Transverse colon (tissue), 4 donors: ENCODE data around the gene KRTAP20-1. TPM values are rescaled to one million over a fixed set of nuclear protein-coding genes. Genes with fewer than 3 reads are reported as not detected.

Source experiments
- DNase-seq: peaks from one replicate; pipeline ENCODE4 v3.0.0-alpha.2; 2019
- H3K27ac ChIP-seq, 4 donors: fragments of 200-600 bp; sonication (generic); 2 replicates each; pipeline ENCODE4 v1.5.1; 2016 to 2018; ENCODE audit warnings: inconsistent platforms in 4 of 4
- H3K27me3 ChIP-seq: fragments of 200-600 bp; sonication (generic); 2 replicates; pipeline ENCODE4 v1.5.1; 2017; ENCODE audit warnings: inconsistent platforms
- H3K36me3 ChIP-seq, 4 donors: fragments of 200-600 bp; sonication (generic); 2 replicates each; pipeline ENCODE4 v1.5.1; 2017 to 2019; ENCODE audit warnings: inconsistent platforms in 4 of 4
- H3K4me1 ChIP-seq, 4 donors: fragments of 200-600 bp; sonication (generic); 2 replicates each; pipeline ENCODE4 v1.5.1; 2017 to 2020; ENCODE audit warnings: inconsistent platforms in 4 of 4
- H3K4me3 ChIP-seq, 4 donors: fragments of 200-600 bp; sonication (generic); 1 replicate in 1 of 4; 2 replicates in 3 of 4; pipeline versions ENCODE4 v1.5.1 to v1.6.1; 2017 to 2019; ENCODE audit warnings: inconsistent platforms in 4 of 4
- H3K9me3 ChIP-seq, 2 donors: fragments of 200-600 bp; sonication (generic); 2 replicates each; pipeline ENCODE4 v1.5.1; 2017 to 2019; ENCODE audit warnings: inconsistent platforms in 2 of 2
- CTCF ChIP-seq, 5 experiments: fragments of 200-600 bp in 3 of 5; fragments of 450-650 bp in 2 of 5; sonication (generic) in 3 of 5; IDR thresholded peaks; 1 replicate in 2 of 5; 2 replicates in 3 of 5; pipeline ENCODE4 v1.5.1; 2016 to 2017; ENCODE audit warnings: antibody characterized with exemption in 5 of 5, inconsistent platforms in 3 of 5, mild to moderate bottlenecking in 2 of 5, moderate library complexity in 1 of 5
- EP300 ChIP-seq: sonication (generic); formaldehyde crosslinking; IDR thresholded peaks from one replicate; pipeline ENCODE4 v1.6.1; 2017; ENCODE audit warnings: antibody characterized with exemption, low read depth
- POLR2A ChIP-seq: fragments of 450-650 bp; IDR thresholded peaks from one replicate; pipeline ENCODE4 v1.6.1; 2016; ENCODE audit warnings: antibody characterized with exemption, mild to moderate bottlenecking, moderate library complexity
- POLR2AphosphoS5 ChIP-seq, 3 donors: sonication (generic); formaldehyde crosslinking; IDR thresholded peaks; one replicate each; pipeline ENCODE4 v1.6.1; 2016; ENCODE audit warnings: antibody characterized with exemption in 3 of 3
- WGBS, 2 donors: methylation state at CpG; one replicate each; pipeline ENCODE4 v1.1.5; 2018; ENCODE audit warnings: low coverage in 1 of 2; 5-methylcytosine and 5-hydroxymethylcytosine counted together
- in situ Hi-C, 4 donors: fragments of 200-750 bp; cut with MboI; loops; one replicate each; pipeline versions ENCODE4 v1.15.0 to v1.15.1; 2017; ENCODE audit warnings: low sequenced_read_pairs in 3 of 4, low pct_ligation_motif_present in 1 of 4, low pct_unique_long_range_greater_than_20kb in 1 of 4
- intact Hi-C: fragments of 100-400 bp; cut with DNase I; formaldehyde crosslinking; loops from one replicate; pipeline ENCODE4 v1.15.1; 2023; ENCODE audit warnings: low total_unique reads
- total RNA-seq, 4 donors: library from RNA; depleted of rRNA; stranded (reverse); fragments of >200 nt; gene quantifications; one replicate each; pipeline ENCODE4 v1.1.0, GENCODE V29; 2016

Gene KRTAP20-1
- total RNA-seq, 4 donors from 2014 or later, result not detected

GRCh38 chr21:30600787-30601186 lies 15.4 kb upstream of the KRTAP20-1 start, which contains the start of gene KRTAP22-1:
KRTAP22-1 (plus strand) TSS chr21:30601087.
- TF ChIP-seq POLR2AphosphoS5 (IDR thresholded peaks at IDR 0.05), result no peak
- TF ChIP-seq EP300, result no peak
- no peak for TF ChIP-seq CTCF (IDR thresholded peaks at IDR 0.05)
- no peak for TF ChIP-seq POLR2A
- in situ Hi-C loops, result no loop called here
- Histone ChIP-seq H3K4me3 (no peak within 1 kb of the TSS), H3K9me3 (no peaks in the 10 kb centered on the region), H3K36me3 (no peaks in the 10 kb centered on the region), H3K27ac (no peak within 1 kb of the TSS), H3K4me1 (no peaks in the 10 kb centered on the region), H3K27me3 (no peaks in the 10 kb centered on the region)
- intact Hi-C loops, result loop anchor here (10.0 kb wide), 1 partner anchor 64 kb away; no protein-coding TSS in a partner anchor
- WGBS, 2 donors, result 29 to 33% methylated on average over 1 of the region's 1 CpG
- no peak for DNase-seq

DNA sequence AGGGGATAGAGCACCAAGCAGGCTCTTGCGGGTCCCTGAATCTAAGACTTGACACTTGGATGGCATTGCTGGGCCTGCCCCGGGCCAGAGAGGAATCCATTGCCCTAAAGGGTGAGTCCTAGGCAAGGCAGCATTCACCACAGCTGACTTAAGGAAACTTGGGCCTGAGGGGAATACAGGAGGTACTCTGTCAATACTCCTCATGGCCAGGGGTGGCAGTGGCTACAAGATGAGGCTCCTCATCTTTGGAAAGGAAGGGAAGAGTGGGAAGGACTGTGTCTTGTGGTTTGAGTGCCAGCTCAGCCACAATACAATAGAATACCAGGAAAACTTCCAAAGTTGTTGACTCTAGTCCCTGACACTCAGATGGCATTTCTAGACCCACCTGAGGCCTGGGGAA lies 10.3 kb upstream of the KRTAP20-1 start:
- H3K9me3 ChIP-seq, result no peaks in the 10 kb centered on the region
- no peaks in the 10 kb centered on the region for H3K27me3 ChIP-seq
- no peaks in the 10 kb centered on the region for H3K36me3 ChIP-seq
- H3K4me1 ChIP-seq, result no peaks in the 10 kb centered on the region
- no peak for DNase-seq
- no peak for TF ChIP-seq POLR2A
- TF ChIP-seq EP300, result no peak
- no peak overlapping the region for H3K27ac ChIP-seq
- 87% methylated on average over 2 of the region's 2 CpGs; no CpG with 5 or more reads in 1 of the 2 donors for WGBS, 2 donors
- no peak overlapping the region for H3K4me3 ChIP-seq
- in situ Hi-C loops, result no loop called here
- intact Hi-C loops, result loop anchor here (10.0 kb wide), 1 partner anchor 59 kb away; no protein-coding TSS in a partner anchor

- Histone ChIP-seq H3K9me3 (no peaks in the 10 kb centered on the region), H3K4me1 (no peaks in the 10 kb centered on the region), H3K27me3 (no peaks in the 10 kb centered on the region), H3K27ac (no peak overlapping the region), H3K4me3 (no peak overlapping the region), H3K36me3 (no peaks in the 10 kb centered on the region)
- intact Hi-C loops, result no loop called here
- 75 to 82% methylated on average over 2 of the region's 2 CpGs for WGBS, 2 donors
- no peak for TF ChIP-seq CTCF (IDR thresholded peaks at IDR 0.05)
- TF ChIP-seq POLR2A, result no peak
- DNase-seq, result no peak
- in situ Hi-C loops, result no loop called here
These were observed 4.1 kb upstream of the KRTAP20-1 start for GRCh38 chr21:30612132-30612531.

DNA sequence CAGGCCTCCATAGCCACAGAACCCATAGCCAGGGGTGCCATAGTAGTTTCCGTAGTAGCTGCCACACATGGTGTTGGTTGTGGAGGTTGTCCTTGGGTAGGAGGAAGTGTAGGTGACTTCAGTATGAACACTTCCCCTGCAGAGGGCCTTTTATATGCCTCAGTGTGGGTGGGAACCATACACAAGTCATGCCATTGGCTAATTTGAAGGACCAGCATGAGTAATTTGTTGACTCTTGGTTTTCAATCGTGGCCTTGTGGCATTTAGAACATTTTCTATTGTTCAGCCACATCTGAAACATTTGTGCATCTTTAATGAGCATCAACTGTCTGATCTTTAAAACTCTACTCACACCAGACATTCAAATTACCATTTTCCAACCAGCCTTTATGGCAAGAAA lies 2.4 kb upstream of the KRTAP20-1 start, which contains the start of gene KRTAP6-1:
Gene KRTAP6-1, minus strand, starts transcription at position 95 of the 400 bp plus-strand sequence. Its CDS starts 26 bp downstream, at position 69.
- TF ChIP-seq POLR2AphosphoS5 (IDR thresholded peaks at IDR 0.05) (no peak), POLR2A (no peak), CTCF (IDR thresholded peaks at IDR 0.05) (no peak), EP300 (no peak)
- Histone ChIP-seq H3K27me3 (no peaks in the 10 kb centered on the region), H3K9me3 (no peaks in the 10 kb centered on the region), H3K27ac (no peak within 1 kb of the TSS), H3K4me1 (no peaks in the 10 kb centered on the region), H3K36me3 (no peaks in the 10 kb centered on the region), H3K4me3 (no peak within 1 kb of the TSS)
- in situ Hi-C loops, result no loop called here
- DNase-seq, result no peak
- 56% methylated on average over 2 of the region's 2 CpGs; no CpG with 5 or more reads in 1 of the 2 donors for WGBS, 2 donors
- intact Hi-C loops, result no loop called here

- DNase-seq, result no peak
- Histone ChIP-seq H3K27me3 (no peaks in the 10 kb centered on the region), H3K4me3 (no peak overlapping the region), H3K4me1 (no peaks in the 10 kb centered on the region), H3K9me3 (no peaks in the 10 kb centered on the region), H3K36me3 (no peaks in the 10 kb centered on the region), H3K27ac (no peak overlapping the region)
- TF ChIP-seq POLR2AphosphoS5 (IDR thresholded peaks at IDR 0.05) (no peak), POLR2A (no peak), CTCF (IDR thresholded peaks at IDR 0.05) (no peak), EP300 (no peak)
- intact Hi-C loops, result no loop called here
- in situ Hi-C loops, result no loop called here
These were observed 1.0 kb upstream of the KRTAP20-1 start for GRCh38 chr21:30615199-30615598.
